Stomach (tissue), 9 donors: ENCODE measurements around the gene STXBP3. TPM values are rescaled to one million over a fixed set of nuclear protein-coding genes. Genes with fewer than 3 reads are reported as not detected.

Source experiments
- DNase-seq, 2 donors: peaks; one replicate each; pipeline versions ENCODE4 v3.0.0 to v3.0.0-alpha.2; 2013 to 2019
- H3K27ac ChIP-seq, 5 donors: fragments of 200-600 bp in 4 of 5; sonication (generic) in 4 of 5; one replicate each; pipeline ENCODE4 v1.5.1; 2013 to 2019; ENCODE audit warnings: mild to moderate bottlenecking in 1 of 5, moderate library complexity in 1 of 5
- H3K27me3 ChIP-seq, 3 donors: fragments of 200-600 bp; sonication (generic); one replicate each; pipeline ENCODE4 v1.5.1; 2017 to 2019; ENCODE audit warnings: mixed run types in 1 of 3
- H3K36me3 ChIP-seq, 4 donors: fragments of 200-600 bp; sonication (generic); 1 replicate in 3 of 4; 2 replicates in 1 of 4; pipeline ENCODE4 v1.5.1; 2016 to 2019
- H3K4me1 ChIP-seq, 4 donors: fragments of 200-600 bp; sonication (generic); one replicate each; pipeline ENCODE4 v1.5.1; 2016 to 2019
- H3K4me3 ChIP-seq, 4 donors: fragments of 200-600 bp; sonication (generic) in 3 of 4; one replicate each; pipeline ENCODE4 v1.5.1; 2016 to 2019; ENCODE audit warnings: mild to moderate bottlenecking in 1 of 4
- H3K9me3 ChIP-seq, 4 donors: fragments of 200-600 bp; sonication (generic); one replicate each; pipeline ENCODE4 v1.5.1; 2016 to 2019
- EP300 ChIP-seq: sonication (generic); formaldehyde crosslinking; IDR thresholded peaks from one replicate; pipeline ENCODE4 v1.6.1; 2017; ENCODE audit warnings: antibody characterized with exemption
- POLR2A ChIP-seq, 4 donors: fragments of 450-650 bp; IDR thresholded peaks; one replicate each; pipeline ENCODE4 v1.6.1; 2016; ENCODE audit warnings: antibody characterized with exemption in 4 of 4, control low read depth in 2 of 4, mild to moderate bottlenecking in 1 of 4, moderate library complexity in 1 of 4
- POLR2AphosphoS5 ChIP-seq, 3 donors: sonication (generic); formaldehyde crosslinking; IDR thresholded peaks; one replicate each; pipeline ENCODE4 v1.6.1; 2016; ENCODE audit warnings: antibody characterized with exemption in 3 of 3
- WGBS, 5 donors: extraction: QIAGEN DNeasy Blood & Tissue Kit in 3 of 5; methylation state at CpG; one replicate each; pipeline versions ENCODE4 v1.1.5 to v1.1.7; 2013 to 2018; 5-methylcytosine and 5-hydroxymethylcytosine counted together
- intact Hi-C: fragments of 100-400 bp; cut with DNase I; formaldehyde crosslinking; loops from one replicate; pipeline ENCODE4 v1.15.1; 2023; ENCODE audit warnings: low total_unique reads
- polyA plus RNA-seq, 3 donors: library from polyadenylated mRNA; stranded (reverse); fragments of 200-250 nt; gene quantifications; one replicate each; pipeline ENCODE4 v1.2.3, GENCODE V29; 2013
- total RNA-seq, 5 donors: library from RNA; depleted of rRNA; stranded (reverse); fragments of >200 nt; gene quantifications; one replicate each; pipeline versions ENCODE4 v1.1.0 to v1.2.3, GENCODE V29; 2014 to 2016
- TF ChIP-seq, protein P1 (sequence below), 7 experiments: fragments of 450-650 bp in 4 of 7; fragments of 200-600 bp in 3 of 7; sonication (generic) in 3 of 7; IDR thresholded peaks; one replicate each; pipeline ENCODE4 v1.5.1; 2016 to 2019; ENCODE audit warnings: antibody characterized with exemption in 7 of 7, control low read depth in 2 of 7, mild to moderate bottlenecking in 1 of 7
- donor health status: healthy with polysubstance abuse.
- donor health status: Bipolar disorder and iron deficiency.
- donor health status: healthy.

Gene STXBP3
- total and polyA plus RNA-seq, 8 donors, result 11.7 to 170 (median 30.8) TPM

GRCh38 chr1:108750476-108751181, 4.2 kb downstream of the STXBP3 start:
- intact Hi-C loops, result no loop called here
- no peak for DNase-seq
- 83 to 93% (median 89%) methylated on average over 1 of the region's 1 CpG for WGBS, 5 donors

GRCh38 chr1:108753363-108753762, 6.9 kb downstream of the STXBP3 start:
- TF ChIP-seq POLR2AphosphoS5 (IDR thresholded peaks at IDR 0.05) (no peak), POLR2A (IDR thresholded peaks at IDR 0.05) (no peak), EP300 (no peak)
- TF ChIP-seq, protein P1, sequence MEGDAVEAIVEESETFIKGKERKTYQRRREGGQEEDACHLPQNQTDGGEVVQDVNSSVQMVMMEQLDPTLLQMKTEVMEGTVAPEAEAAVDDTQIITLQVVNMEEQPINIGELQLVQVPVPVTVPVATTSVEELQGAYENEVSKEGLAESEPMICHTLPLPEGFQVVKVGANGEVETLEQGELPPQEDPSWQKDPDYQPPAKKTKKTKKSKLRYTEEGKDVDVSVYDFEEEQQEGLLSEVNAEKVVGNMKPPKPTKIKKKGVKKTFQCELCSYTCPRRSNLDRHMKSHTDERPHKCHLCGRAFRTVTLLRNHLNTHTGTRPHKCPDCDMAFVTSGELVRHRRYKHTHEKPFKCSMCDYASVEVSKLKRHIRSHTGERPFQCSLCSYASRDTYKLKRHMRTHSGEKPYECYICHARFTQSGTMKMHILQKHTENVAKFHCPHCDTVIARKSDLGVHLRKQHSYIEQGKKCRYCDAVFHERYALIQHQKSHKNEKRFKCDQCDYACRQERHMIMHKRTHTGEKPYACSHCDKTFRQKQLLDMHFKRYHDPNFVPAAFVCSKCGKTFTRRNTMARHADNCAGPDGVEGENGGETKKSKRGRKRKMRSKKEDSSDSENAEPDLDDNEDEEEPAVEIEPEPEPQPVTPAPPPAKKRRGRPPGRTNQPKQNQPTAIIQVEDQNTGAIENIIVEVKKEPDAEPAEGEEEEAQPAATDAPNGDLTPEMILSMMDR (IDR thresholded peaks at IDR 0.05), result no peak
- Histone ChIP-seq H3K4me1 (peaks cover 3 to 45% (median 14%) of the 10 kb centered on the region in 4 donors), H3K4me3 (no peak overlapping the region), H3K9me3 (no peaks in the 10 kb centered on the region), H3K27me3 (no peaks in the 10 kb centered on the region), H3K36me3 (peaks cover 6 to 60% (median 50%) of the 10 kb centered on the region in 4 donors), H3K27ac (no peak overlapping the region)
- no peak for DNase-seq
- WGBS, 5 donors, result 63 to 81% (median 77%) methylated on average over 3 of the region's 3 CpGs
- intact Hi-C loops, result no loop called here

More at GRCh38 chr1:108750476-108751181, 4.2 kb downstream of the STXBP3 start:
- H3K4me3 ChIP-seq, result no peak overlapping the region
- TF ChIP-seq POLR2AphosphoS5 (IDR thresholded peaks at IDR 0.05), result no peak
- no peak for TF ChIP-seq EP300
- TF ChIP-seq POLR2A (IDR thresholded peaks at IDR 0.05), result no peak
- TF ChIP-seq, protein P1 (IDR thresholded peaks at IDR 0.05), result no peak
- H3K4me1 ChIP-seq, result peaks cover 4 to 56% (median 21%) of the 10 kb centered on the region in 4 donors
- peaks cover 0 to 34% (median 32%) of the 10 kb centered on the region in 4 donors for H3K36me3 ChIP-seq
- H3K9me3 ChIP-seq, result no peaks in the 10 kb centered on the region
- H3K27me3 ChIP-seq, result no peaks in the 10 kb centered on the region
- no peak overlapping the region for H3K27ac ChIP-seq

- Histone ChIP-seq H3K36me3 (peaks cover 6 to 99% (median 87%) of the 10 kb centered on the region in 4 donors), H3K4me1 (no peaks in the 10 kb centered on the region), H3K4me3 (no peak overlapping the region), H3K9me3 (no peaks in the 10 kb centered on the region), H3K27me3 (no peaks in the 10 kb centered on the region), H3K27ac (no peak overlapping the region)
- intact Hi-C loops, result no loop called here
- TF ChIP-seq EP300 (no peak), POLR2A (IDR thresholded peaks at IDR 0.05) (no peak), POLR2AphosphoS5 (IDR thresholded peaks at IDR 0.05) (no peak)
- TF ChIP-seq, protein P1 (IDR thresholded peaks at IDR 0.05), result no peak
- no peak for DNase-seq
Observed at GRCh38 chr1:108758796-108759195, 12.3 kb downstream of the STXBP3 start.

DNA sequence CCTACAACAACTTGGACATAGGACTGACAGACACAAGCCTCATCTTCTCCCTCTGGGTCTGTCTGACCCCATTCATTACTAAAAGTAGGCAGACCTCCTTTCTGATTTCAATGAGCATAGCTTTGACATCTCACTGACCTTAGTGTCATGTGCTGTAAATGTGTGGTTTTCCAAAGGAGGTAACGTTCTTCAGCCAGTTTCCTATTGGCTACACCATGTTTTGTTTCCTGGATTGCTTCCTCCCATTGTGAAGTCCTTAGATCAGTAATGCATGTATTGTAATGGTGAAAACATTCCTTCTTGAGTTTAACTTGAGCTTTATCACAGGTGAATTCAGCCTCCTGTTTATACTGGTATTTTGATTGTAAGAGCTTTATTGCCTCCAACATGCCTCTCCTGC, 20.6 kb downstream of the STXBP3 start:
- no peak for TF ChIP-seq POLR2AphosphoS5 (IDR thresholded peaks at IDR 0.05)
- TF ChIP-seq EP300, result no peak
- TF ChIP-seq, protein P1 (IDR thresholded peaks at IDR 0.05), result no peak
- TF ChIP-seq POLR2A (IDR thresholded peaks at IDR 0.05), result no peak
- Histone ChIP-seq H3K36me3 (peaks cover 13 to 83% (median 80%) of the 10 kb centered on the region in 4 donors), H3K9me3 (no peaks in the 10 kb centered on the region), H3K27me3 (no peaks in the 10 kb centered on the region), H3K27ac (no peak overlapping the region), H3K4me1 (no peaks in the 10 kb centered on the region), H3K4me3 (no peak overlapping the region)
- DNase-seq, result no peak
- 56 to 76% (median 70%) methylated on average over 1 of the region's 1 CpG for WGBS, 5 donors
- intact Hi-C loops, result no loop called here
